Measurements from ENCODE around the gene CCDC198.

Gene CCDC198

DNA sequence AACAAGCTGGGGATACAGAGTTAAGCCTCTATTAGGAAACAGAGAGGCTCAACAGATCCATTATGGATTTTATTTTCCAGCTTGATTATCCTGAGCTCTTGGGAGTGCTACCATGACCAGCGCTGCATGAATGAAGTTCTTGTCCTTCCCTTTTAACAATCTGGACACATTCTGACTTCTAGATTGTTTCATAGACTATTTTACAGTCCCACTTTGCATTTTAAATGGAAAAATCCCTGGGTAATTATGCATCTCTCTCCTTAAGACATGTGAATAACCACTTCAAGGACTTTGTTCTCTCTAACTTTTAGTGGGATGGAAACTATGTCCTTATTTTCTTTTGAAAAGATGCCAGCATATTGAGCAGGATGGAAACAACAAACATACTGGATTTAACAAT is 2.0 kb downstream of the CCDC198 start:
- CTCF ChIA-PET: interaction anchor here (0.6 kb wide), 1 partner anchor 99 kb away, joined by 4 read pairs; no protein-coding TSS in a partner anchor
- POLR2A ChIA-PET: no interaction called here
- TF ChIP-seq GLIS2 (tag by site-specific recombination; IDR thresholded peaks at IDR 0.05) (no peak), ZNF792 (tag by site-specific recombination; IDR thresholded peaks at IDR 0.05) (no peak), OVOL3 (tag by site-specific recombination; IDR thresholded peaks at IDR 0.05) (no peak), MYNN (tag by site-specific recombination; IDR thresholded peaks at IDR 0.05; ENCODE audit: borderline replicate concordance) (no peak), RBAK (tag by site-specific recombination; IDR thresholded peaks at IDR 0.05) (no peak), ZNF639 (tag by site-specific recombination; IDR thresholded peaks at IDR 0.05) (no peak), REPIN1 (tag by site-specific recombination; IDR thresholded peaks at IDR 0.05; ENCODE audit: low read depth) (no peak), ZNF600 (tag by site-specific recombination; IDR thresholded peaks at IDR 0.05) (no peak), SALL2 (tag by site-specific recombination; IDR thresholded peaks at IDR 0.05; ENCODE audit: borderline replicate concordance) (no peak), ZNF114 (tag by site-specific recombination; IDR thresholded peaks at IDR 0.05) (no peak), ZNF18 (tag by site-specific recombination; IDR thresholded peaks at IDR 0.05) (no peak), ZIC2 (tag by site-specific recombination; IDR thresholded peaks at IDR 0.05) (no peak)
- TF ChIP-seq, protein P1, sequence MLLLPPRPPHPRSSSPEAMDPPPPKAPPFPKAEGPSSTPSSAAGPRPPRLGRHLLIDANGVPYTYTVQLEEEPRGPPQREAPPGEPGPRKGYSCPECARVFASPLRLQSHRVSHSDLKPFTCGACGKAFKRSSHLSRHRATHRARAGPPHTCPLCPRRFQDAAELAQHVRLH (tag by site-specific recombination; IDR thresholded peaks at IDR 0.05): no peak
- TF ChIP-seq, protein P2, sequence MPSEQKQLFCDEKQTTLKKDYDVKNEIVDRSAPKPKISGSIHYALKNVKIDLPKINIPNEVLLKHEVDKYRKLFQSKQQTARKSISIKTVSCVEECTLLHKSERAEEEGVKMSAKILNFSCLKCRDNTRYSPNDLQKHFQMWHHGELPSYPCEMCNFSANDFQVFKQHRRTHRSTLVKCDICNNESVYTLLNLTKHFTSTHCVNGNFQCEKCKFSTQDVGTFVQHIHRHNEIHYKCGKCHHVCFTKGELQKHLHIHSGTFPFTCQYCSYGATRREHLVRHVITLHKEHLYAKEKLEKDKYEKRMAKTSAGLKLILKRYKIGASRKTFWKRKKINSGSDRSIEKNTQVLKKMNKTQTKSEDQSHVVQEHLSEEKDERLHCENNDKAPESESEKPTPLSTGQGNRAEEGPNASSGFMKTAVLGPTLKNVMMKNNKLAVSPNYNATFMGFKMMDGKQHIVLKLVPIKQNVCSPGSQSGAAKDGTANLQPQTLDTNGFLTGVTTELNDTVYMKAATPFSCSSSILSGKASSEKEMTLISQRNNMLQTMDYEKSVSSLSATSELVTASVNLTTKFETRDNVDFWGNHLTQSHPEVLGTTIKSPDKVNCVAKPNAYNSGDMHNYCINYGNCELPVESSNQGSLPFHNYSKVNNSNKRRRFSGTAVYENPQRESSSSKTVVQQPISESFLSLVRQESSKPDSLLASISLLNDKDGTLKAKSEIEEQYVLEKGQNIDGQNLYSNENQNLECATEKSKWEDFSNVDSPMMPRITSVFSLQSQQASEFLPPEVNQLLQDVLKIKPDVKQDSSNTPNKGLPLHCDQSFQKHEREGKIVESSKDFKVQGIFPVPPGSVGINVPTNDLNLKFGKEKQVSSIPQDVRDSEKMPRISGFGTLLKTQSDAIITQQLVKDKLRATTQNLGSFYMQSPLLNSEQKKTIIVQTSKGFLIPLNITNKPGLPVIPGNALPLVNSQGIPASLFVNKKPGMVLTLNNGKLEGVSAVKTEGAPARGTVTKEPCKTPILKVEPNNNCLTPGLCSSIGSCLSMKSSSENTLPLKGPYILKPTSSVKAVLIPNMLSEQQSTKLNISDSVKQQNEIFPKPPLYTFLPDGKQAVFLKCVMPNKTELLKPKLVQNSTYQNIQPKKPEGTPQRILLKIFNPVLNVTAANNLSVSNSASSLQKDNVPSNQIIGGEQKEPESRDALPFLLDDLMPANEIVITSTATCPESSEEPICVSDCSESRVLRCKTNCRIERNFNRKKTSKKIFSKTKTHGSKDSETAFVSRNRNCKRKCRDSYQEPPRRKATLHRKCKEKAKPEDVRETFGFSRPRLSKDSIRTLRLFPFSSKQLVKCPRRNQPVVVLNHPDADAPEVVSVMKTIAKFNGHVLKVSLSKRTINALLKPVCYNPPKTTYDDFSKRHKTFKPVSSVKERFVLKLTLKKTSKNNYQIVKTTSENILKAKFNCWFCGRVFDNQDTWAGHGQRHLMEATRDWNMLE (tag by site-specific recombination; conservative IDR thresholded peaks at IDR 0.05; ENCODE audit: low read depth): no peak

DNA sequence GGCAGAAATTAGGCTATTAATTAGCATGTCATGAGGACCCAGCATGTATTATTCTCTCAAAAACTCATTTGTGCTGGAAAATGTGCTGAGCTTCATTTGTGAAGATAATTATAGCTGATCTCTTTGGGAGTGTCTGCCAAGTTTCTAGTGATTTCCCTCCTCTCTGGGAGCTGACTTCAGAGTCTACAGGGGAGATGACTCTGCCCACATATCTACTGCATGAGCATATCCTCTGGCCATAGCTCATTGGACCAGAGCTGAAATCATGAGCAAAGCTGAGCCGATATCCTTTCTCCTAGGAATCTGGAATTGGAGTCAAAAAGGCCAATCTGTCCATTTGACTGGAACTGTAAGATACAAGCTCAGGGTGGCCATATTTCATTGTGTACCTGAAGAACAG is 5.9 kb downstream of the CCDC198 start:
- H3K36me3 ChIP-seq (ENCODE audit: control insufficient read depth in 2 of 2, insufficient read depth in 1 of 2, low read length in 2 of 2): no peaks in the 10 kb centered on the region
- no peak overlapping the region for H3K4me3 ChIP-seq (ENCODE audit: low read depth, low read length)
- no peaks in the 10 kb centered on the region for H3K9me3 ChIP-seq (ENCODE audit: control insufficient read depth, insufficient read depth, low read depth, low read length)
- no peak overlapping the region for H3K27ac ChIP-seq (ENCODE audit: extremely low read depth, low read depth, low read length)
- peaks cover 10% of the 10 kb centered on the region for H3K4me1 ChIP-seq (ENCODE audit: control insufficient read depth, insufficient read depth, low read length)
- POLR2A ChIA-PET: no interaction called here
- CTCF ChIA-PET: interaction anchor here (0.6 to 1.4 kb wide), 9 partner anchors 114 to 581 kb away, joined by 3 to 6 read pairs (median 3); no protein-coding TSS in a partner anchor
- no peak for TF ChIP-seq GLI4 (tag by site-specific recombination; IDR thresholded peaks at IDR 0.05)
- TF ChIP-seq ZNF341 (tag by site-specific recombination; IDR thresholded peaks at IDR 0.05; ENCODE audit: low read depth): no peak
- no peak for TF ChIP-seq ZNF292 (tag by site-specific recombination; IDR thresholded peaks at IDR 0.05; ENCODE audit: borderline replicate concordance, low read depth)
- TF ChIP-seq KLF10 (tag by site-specific recombination; IDR thresholded peaks at IDR 0.05): no peak
- TF ChIP-seq, protein P3, sequence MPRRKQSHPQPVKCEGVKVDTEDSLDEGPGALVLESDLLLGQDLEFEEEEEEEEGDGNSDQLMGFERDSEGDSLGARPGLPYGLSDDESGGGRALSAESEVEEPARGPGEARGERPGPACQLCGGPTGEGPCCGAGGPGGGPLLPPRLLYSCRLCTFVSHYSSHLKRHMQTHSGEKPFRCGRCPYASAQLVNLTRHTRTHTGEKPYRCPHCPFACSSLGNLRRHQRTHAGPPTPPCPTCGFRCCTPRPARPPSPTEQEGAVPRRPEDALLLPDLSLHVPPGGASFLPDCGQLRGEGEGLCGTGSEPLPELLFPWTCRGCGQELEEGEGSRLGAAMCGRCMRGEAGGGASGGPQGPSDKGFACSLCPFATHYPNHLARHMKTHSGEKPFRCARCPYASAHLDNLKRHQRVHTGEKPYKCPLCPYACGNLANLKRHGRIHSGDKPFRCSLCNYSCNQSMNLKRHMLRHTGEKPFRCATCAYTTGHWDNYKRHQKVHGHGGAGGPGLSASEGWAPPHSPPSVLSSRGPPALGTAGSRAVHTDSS (tag by site-specific recombination; IDR thresholded peaks at IDR 0.05): no peak
- TF ChIP-seq ZNF140 (tag by site-specific recombination; IDR thresholded peaks at IDR 0.05): no peak
- TF ChIP-seq ZNF660 (tag by site-specific recombination; IDR thresholded peaks at IDR 0.05): no peak
- TF ChIP-seq, protein P4, sequence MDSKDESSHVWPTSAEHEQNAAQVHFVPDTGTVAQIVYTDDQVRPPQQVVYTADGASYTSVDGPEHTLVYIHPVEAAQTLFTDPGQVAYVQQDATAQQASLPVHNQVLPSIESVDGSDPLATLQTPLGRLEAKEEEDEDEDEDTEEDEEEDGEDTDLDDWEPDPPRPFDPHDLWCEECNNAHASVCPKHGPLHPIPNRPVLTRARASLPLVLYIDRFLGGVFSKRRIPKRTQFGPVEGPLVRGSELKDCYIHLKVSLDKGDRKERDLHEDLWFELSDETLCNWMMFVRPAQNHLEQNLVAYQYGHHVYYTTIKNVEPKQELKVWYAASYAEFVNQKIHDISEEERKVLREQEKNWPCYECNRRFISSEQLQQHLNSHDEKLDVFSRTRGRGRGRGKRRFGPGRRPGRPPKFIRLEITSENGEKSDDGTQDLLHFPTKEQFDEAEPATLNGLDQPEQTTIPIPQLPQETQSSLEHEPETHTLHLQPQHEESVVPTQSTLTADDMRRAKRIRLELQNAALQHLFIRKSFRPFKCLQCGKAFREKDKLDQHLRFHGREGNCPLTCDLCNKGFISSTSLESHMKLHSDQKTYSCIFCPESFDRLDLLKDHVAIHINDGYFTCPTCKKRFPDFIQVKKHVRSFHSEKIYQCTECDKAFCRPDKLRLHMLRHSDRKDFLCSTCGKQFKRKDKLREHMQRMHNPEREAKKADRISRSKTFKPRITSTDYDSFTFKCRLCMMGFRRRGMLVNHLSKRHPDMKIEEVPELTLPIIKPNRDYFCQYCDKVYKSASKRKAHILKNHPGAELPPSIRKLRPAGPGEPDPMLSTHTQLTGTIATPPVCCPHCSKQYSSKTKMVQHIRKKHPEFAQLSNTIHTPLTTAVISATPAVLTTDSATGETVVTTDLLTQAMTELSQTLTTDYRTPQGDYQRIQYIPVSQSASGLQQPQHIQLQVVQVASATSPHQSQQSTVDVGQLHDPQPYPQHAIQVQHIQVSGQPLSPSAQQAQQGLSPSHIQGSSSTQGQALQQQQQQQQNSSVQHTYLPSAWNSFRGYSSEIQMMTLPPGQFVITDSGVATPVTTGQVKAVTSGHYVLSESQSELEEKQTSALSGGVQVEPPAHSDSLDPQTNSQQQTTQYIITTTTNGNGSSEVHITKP (tag by site-specific recombination; IDR thresholded peaks at IDR 0.05): no peak
- TF ChIP-seq ZNF768 (tag by site-specific recombination; IDR thresholded peaks at IDR 0.05): no peak

More for the DNA sequence above, 2.0 kb downstream of the CCDC198 start:
- Histone ChIP-seq H3K27ac (ENCODE audit: extremely low read depth, low read depth, low read length) (no peak overlapping the region), H3K4me3 (ENCODE audit: low read depth, low read length) (no peak overlapping the region), H3K4me1 (ENCODE audit: control insufficient read depth, insufficient read depth, low read length) (peaks cover 18% of the 10 kb centered on the region), H3K9me3 (ENCODE audit: control insufficient read depth, insufficient read depth, low read depth, low read length) (no peaks in the 10 kb centered on the region), H3K36me3 (ENCODE audit: control insufficient read depth in 2 of 2, insufficient read depth in 1 of 2, low read length in 2 of 2) (no peaks in the 10 kb centered on the region)
